Activated B cell treated with CpG ODN at 0.5 μM for 24 hours (primary cell): ENCODE data around the gene LINGO3. TPM values are rescaled to one million over a fixed set of nuclear protein-coding genes. Genes with fewer than 3 reads are reported as not detected.

Experiments
- ATAC-seq: fragments of 200-7000 bp; cut with Tn5 transposase; one replicate; pipeline ENCODE4 v1.10.0; 2021; ENCODE audit warnings: low read depth, mild to moderate bottlenecking, moderate library complexity
- CTCF ChIA-PET: fragments of 350-600 bp; sonication (Branson Sonifier 250); formaldehyde crosslinking; loops from one replicate; lab custom pipeline; 2021; ENCODE audit warnings: antibody characterized with exemption; lab: Charles Lee
- POLR2A ChIA-PET: fragments of 350-600 bp; sonication (Branson Sonifier 250); formaldehyde crosslinking; loops from one replicate; lab custom pipeline; 2021; ENCODE audit warnings: antibody characterized with exemption; lab: Charles Lee
- DNase-seq: peaks from one replicate; pipeline ENCODE4 v3.0.0; 2022
- H3K27ac Mint-ChIP-seq: one replicate; pipeline ENCODE4 v1.8.0; 2020; ENCODE audit warnings: mixed read lengths
- H3K27me3 Mint-ChIP-seq: one replicate; pipeline ENCODE4 v1.8.0; 2021; ENCODE audit warnings: mixed read lengths
- H3K36me3 Mint-ChIP-seq: one replicate; pipeline ENCODE4 v1.8.0; 2021; ENCODE audit warnings: low read depth, mixed read lengths
- H3K4me1 Mint-ChIP-seq: one replicate; pipeline ENCODE4 v1.8.0; 2021; ENCODE audit warnings: mixed read lengths
- H3K4me3 Mint-ChIP-seq: one replicate; pipeline ENCODE4 v1.8.0; 2020; ENCODE audit warnings: mild to moderate bottlenecking, mixed read lengths
- H3K9me3 Mint-ChIP-seq: one replicate; pipeline ENCODE4 v1.8.0; 2020; ENCODE audit warnings: mixed read lengths
- intact Hi-C: fragments of 100-400 bp; cut with micrococcal nuclease; formaldehyde crosslinking; loops from one replicate; pipeline ENCODE4 v1.15.1; 2024
- total RNA-seq: library from RNA; stranded (reverse); gene quantifications from 2 replicates; pipeline ENCODE4 v1.2.3, GENCODE V29; 2022
- TF ChIP-seq, protein P1 (sequence below): fragments of 200-600 bp; IDR thresholded peaks from one replicate; pipeline ENCODE4 v1.8.0; 2022; ENCODE audit warnings: antibody characterized with exemption, mild to moderate bottlenecking

The LINGO3 gene
- total RNA-seq, 1 donor from 2014 or later = 1.4 TPM

GRCh38 chr19:2330255-2330631 is 22.3 kb upstream of the LINGO3 start:
- POLR2A ChIA-PET = interaction anchor here (0.6 to 0.8 kb wide), 2 partner anchors 24 to 91 kb away, joined by 6 to 7 read pairs; no protein-coding TSS in a partner anchor
- ATAC-seq (no peak), DNase-seq (no peak)
- no peaks in the 10 kb centered on the region for H3K27me3 Mint-ChIP-seq
- no peaks in the 10 kb centered on the region for H3K9me3 Mint-ChIP-seq
- intact Hi-C loops = loop anchor here (5.0 kb wide), 1 partner anchor 292 kb away; no protein-coding TSS in a partner anchor
- H3K27ac Mint-ChIP-seq = peak overlapping the region; percentile 97
- CTCF ChIA-PET = no interaction called here
- TF ChIP-seq, protein P1, sequence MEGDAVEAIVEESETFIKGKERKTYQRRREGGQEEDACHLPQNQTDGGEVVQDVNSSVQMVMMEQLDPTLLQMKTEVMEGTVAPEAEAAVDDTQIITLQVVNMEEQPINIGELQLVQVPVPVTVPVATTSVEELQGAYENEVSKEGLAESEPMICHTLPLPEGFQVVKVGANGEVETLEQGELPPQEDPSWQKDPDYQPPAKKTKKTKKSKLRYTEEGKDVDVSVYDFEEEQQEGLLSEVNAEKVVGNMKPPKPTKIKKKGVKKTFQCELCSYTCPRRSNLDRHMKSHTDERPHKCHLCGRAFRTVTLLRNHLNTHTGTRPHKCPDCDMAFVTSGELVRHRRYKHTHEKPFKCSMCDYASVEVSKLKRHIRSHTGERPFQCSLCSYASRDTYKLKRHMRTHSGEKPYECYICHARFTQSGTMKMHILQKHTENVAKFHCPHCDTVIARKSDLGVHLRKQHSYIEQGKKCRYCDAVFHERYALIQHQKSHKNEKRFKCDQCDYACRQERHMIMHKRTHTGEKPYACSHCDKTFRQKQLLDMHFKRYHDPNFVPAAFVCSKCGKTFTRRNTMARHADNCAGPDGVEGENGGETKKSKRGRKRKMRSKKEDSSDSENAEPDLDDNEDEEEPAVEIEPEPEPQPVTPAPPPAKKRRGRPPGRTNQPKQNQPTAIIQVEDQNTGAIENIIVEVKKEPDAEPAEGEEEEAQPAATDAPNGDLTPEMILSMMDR = no peak
- H3K4me1 Mint-ChIP-seq = peaks cover 79% of the 10 kb centered on the region
- peaks cover 27% of the 10 kb centered on the region for H3K36me3 Mint-ChIP-seq
- peak overlapping the region; percentile 41 for H3K4me3 Mint-ChIP-seq

DNA sequence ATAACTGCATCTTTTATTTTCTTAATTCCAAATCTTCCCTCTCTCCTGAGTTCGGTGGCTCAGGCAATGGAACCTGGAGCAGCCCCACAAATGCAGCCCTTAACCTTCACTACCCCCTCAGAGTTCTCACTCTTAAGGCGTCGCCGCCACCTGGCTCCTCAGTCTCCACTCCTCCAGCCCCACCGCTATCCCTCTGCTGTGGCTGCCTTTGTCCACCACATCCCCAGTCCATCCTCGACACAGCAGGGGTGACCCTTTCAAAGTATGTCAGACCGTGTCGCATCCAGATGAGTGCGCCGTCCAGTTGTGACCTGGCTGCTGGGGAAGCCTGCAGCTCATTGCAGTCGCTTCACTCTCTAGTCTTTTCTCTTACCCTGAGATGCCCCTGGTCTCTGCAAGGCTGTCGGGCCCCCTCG is 21.6 kb upstream of the LINGO3 start:
- H3K36me3 Mint-ChIP-seq = peaks cover 32% of the 10 kb centered on the region
- peaks cover 86% of the 10 kb centered on the region for H3K4me1 Mint-ChIP-seq
- POLR2A ChIA-PET = interaction anchor here (0.6 to 2.7 kb wide), 3 partner anchors 11 to 91 kb away, joined by 6 to 19 read pairs (median 7); no protein-coding TSS in a partner anchor
- H3K9me3 Mint-ChIP-seq = no peaks in the 10 kb centered on the region
- ATAC-seq (no peak), DNase-seq (no peak)
- peak overlapping the region; percentile 81 for H3K27ac Mint-ChIP-seq
- CTCF ChIA-PET = no interaction called here
- intact Hi-C loops = loop anchor here (5.0 kb wide), 1 partner anchor 177 kb away; the partner anchor contains the start of gene AP3D1
- no peaks in the 10 kb centered on the region for H3K27me3 Mint-ChIP-seq
- TF ChIP-seq, protein P1 = no peak
- H3K4me3 Mint-ChIP-seq = peak overlapping the region; percentile 100

DNA sequence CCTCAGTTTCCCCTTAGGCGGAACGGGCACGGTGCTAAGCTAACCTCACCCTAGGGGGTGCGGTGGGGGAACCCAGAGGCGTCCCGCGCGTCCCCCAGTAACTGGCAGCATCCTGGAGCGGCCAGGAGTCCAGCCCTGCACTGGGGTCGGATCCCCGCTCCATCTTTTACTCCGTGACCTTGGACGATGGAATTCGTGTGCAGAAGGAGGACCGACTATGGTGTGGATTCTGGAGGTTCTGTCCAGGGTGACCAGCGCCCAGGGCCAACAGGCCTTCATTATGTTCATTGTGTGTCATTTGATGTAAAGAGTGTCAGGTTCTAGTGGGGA is 21.2 kb upstream of the LINGO3 start:
- Mint-ChIP-seq H3K27ac (peak overlapping the region; percentile 81), H3K27me3 (no peaks in the 10 kb centered on the region), H3K36me3 (peaks cover 36% of the 10 kb centered on the region), H3K9me3 (no peaks in the 10 kb centered on the region), H3K4me1 (peaks cover 89% of the 10 kb centered on the region), H3K4me3 (peak overlapping the region; percentile 100)
- CTCF ChIA-PET = no interaction called here
- no peak for ATAC-seq
- no peak for DNase-seq
- intact Hi-C loops = loop anchor here (5.0 kb wide), 1 partner anchor 177 kb away; the partner anchor contains the start of gene AP3D1
- TF ChIP-seq, protein P1 = no peak
- POLR2A ChIA-PET = interaction anchor here (1.8 to 2.7 kb wide), 2 partner anchors 10 to 58 kb away, joined by 12 to 19 read pairs; no protein-coding TSS in a partner anchor

- Mint-ChIP-seq H3K27me3 (no peaks in the 10 kb centered on the region), H3K4me3 (peak within 1 kb of the TSS; percentile 100), H3K36me3 (peaks cover 39% of the 10 kb centered on the region), H3K27ac (peak within 1 kb of the TSS; percentile 99), H3K4me1 (peaks cover 86% of the 10 kb centered on the region), H3K9me3 (no peaks in the 10 kb centered on the region)
- ChIA-PET POLR2A (interaction anchor here (0.6 to 4.5 kb wide), 24 partner anchors 10 to 480 kb away, joined by 3 to 23 read pairs (median 4); partner anchors contain the start of genes DOT1L, LMNB2, MKNK2 and PEAK3), CTCF (no interaction called here)
- ATAC-seq (peak; percentile 52), DNase-seq (peak; percentile 97)
- TF ChIP-seq, protein P1 = no peak
- intact Hi-C loops = loop anchor here (5.0 kb wide), 1 partner anchor 176 kb away; the partner anchor contains the start of gene AP3D1
Observed at GRCh38 chr19:2328401-2329148, 20.6 kb upstream of the LINGO3 start, which contains the start of the genes LSM7 and SPPL2B. TSS of gene LSM7 (minus strand) at chr19:2328586. CDS start at chr19:2328566, 20 bp downstream. TSS of gene SPPL2B (plus strand) at chr19:2328684. CDS start at chr19:2328710, 26 bp downstream.
